GM12801 (cell line): Measurements from ENCODE around the gene HHIPL1.

Experiments
- CTCF ChIP-seq: IDR thresholded peaks from one replicate; pipeline ENCODE4 v1.5.1; 2011; ENCODE audit warnings: control low read depth; ENCODE audit not compliant: insufficient read length; ENCODE audit errors: extremely low read depth

Gene HHIPL1

GRCh38 chr14:99612738-99613330 is 32.1 kb upstream of the HHIPL1 start:
- TF ChIP-seq CTCF: no peak

GRCh38 chr14:99615497-99616157 is 29.3 kb upstream of the HHIPL1 start:
- no peak for TF ChIP-seq CTCF

GRCh38 chr14:99616832-99617800 is 27.8 kb upstream of the HHIPL1 start:
- no peak for TF ChIP-seq CTCF

- TF ChIP-seq CTCF: no peak
Observed at GRCh38 chr14:99619835-99620834, 24.8 kb upstream of the HHIPL1 start.

GRCh38 chr14:99621948-99622347 is 23.0 kb upstream of the HHIPL1 start:
- TF ChIP-seq CTCF: no peak

- no peak for TF ChIP-seq CTCF
Observed at GRCh38 chr14:99624024-99624423, 20.9 kb upstream of the HHIPL1 start.
